GF-D8 (cell line): ENCODE data around the gene CRYBB2.
"Not testable (repeated sequence)": the region's sequence is repeated elsewhere in the genome, so short reads cannot be mapped to it uniquely, and the experiment has no call there.

Source experiments
- DNase-seq: peaks from one replicate; lab custom pipeline; 2025; lab: John Stamatoyannopoulos, UW

CRYBB2 gene

GRCh38 chr22:25219211-25219689 is at the start of gene CRYBB2:
Gene CRYBB2 (plus strand): TSS chr22:25219639. CDS start chr22:25221430, 1,791 bp downstream.
- no peak for DNase-seq

- DNase-seq, result no peak
These were observed 48.9 kb upstream of the CRYBB2 start for GRCh38 chr22:25170426-25170980.

- no peak for DNase-seq
These were observed 47.3 kb upstream of the CRYBB2 start for GRCh38 chr22:25172153-25172552.

- no peak for DNase-seq
These were observed 45.1 kb upstream of the CRYBB2 start for GRCh38 chr22:25174156-25174887.

GRCh38 chr22:25174888-25175411 is 44.5 kb upstream of the CRYBB2 start:
- no peak for DNase-seq

- DNase-seq, result no peak
These were observed 43.3 kb upstream of the CRYBB2 start for GRCh38 chr22:25176175-25176574.

- DNase-seq, result no peak
These were observed 42.6 kb upstream of the CRYBB2 start for GRCh38 chr22:25176799-25177198.

GRCh38 chr22:25177226-25177625 is 42.2 kb upstream of the CRYBB2 start:
- DNase-seq, result no peak

GRCh38 chr22:25177895-25178294 is 41.5 kb upstream of the CRYBB2 start:
- DNase-seq, result no peak

- not testable (repeated sequence) for DNase-seq
These were observed 41.1 kb upstream of the CRYBB2 start for GRCh38 chr22:25178348-25178747.

- not testable (repeated sequence) for DNase-seq
These were observed 40.4 kb upstream of the CRYBB2 start for GRCh38 chr22:25178869-25179631.

- no peak for DNase-seq
These were observed 37.0 kb upstream of the CRYBB2 start for GRCh38 chr22:25182131-25183110.

GRCh38 chr22:25183949-25184619 is 35.4 kb upstream of the CRYBB2 start:
- DNase-seq, result no peak

- no peak for DNase-seq
These were observed 33.3 kb upstream of the CRYBB2 start for GRCh38 chr22:25186140-25186539.

GRCh38 chr22:25187469-25187868 is 32.0 kb upstream of the CRYBB2 start:
- no peak for DNase-seq

GRCh38 chr22:25192406-25192805 is 27.0 kb upstream of the CRYBB2 start:
- no peak for DNase-seq

GRCh38 chr22:25193130-25193529 is 26.3 kb upstream of the CRYBB2 start:
- no peak for DNase-seq

- no peak for DNase-seq
These were observed 25.9 kb upstream of the CRYBB2 start for GRCh38 chr22:25193548-25193947.

- no peak for DNase-seq
These were observed 23.1 kb upstream of the CRYBB2 start for GRCh38 chr22:25196326-25196725.

- no peak for DNase-seq
These were observed 22.1 kb upstream of the CRYBB2 start for GRCh38 chr22:25197340-25197739.
